Mammary epithelial cell (primary cell): ENCODE results near the gene SEC61B.

Experiments
- CTCF ChIP-seq, 2 donors: IDR thresholded peaks in 1 of 2; conservative IDR thresholded peaks in 1 of 2; 2 replicates each; pipeline ENCODE4 v1.5.1; 2011 to 2012; ENCODE audit warnings: inconsistent platforms in 2 of 2, low read length in 2 of 2, mild to moderate bottlenecking in 2 of 2, control low read depth in 1 of 2, low read depth in 1 of 2; ENCODE audit not compliant: insufficient read depth in 1 of 2; ENCODE audit errors: extremely low read depth in 1 of 2
- EZH2 ChIP-seq: IDR thresholded peaks from 2 replicates; pipeline ENCODE4 v1.6.1; 2012; ENCODE audit warnings: low read length, inconsistent platforms, borderline replicate concordance

DNA sequence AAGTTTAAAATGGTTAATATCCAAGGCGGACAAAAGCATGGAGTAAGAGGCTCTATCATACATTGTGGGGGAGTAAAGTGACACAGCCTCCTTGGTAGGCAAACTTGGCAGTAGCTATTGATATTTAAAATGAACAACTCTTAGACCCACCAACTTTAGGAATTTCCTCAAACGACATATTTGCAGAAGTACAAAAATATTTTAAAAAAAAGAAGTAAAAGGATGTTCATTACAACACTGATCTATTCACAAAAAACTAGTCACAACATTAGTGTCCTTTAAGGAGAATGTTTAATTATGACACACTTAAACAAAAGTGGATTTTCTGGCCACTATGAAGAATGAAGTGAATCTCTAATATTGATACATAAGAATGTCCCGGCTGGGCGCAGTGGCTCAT, 2.1 kb upstream of the SEC61B start:
- TF ChIP-seq CTCF (conservative IDR thresholded peaks at IDR 0.05 in 1 of 2, IDR thresholded peaks at IDR 0.05 in 1 of 2; ENCODE audit: extremely low read depth in 1 of 2, insufficient read depth in 1 of 2, low read depth in 1 of 2, low read length in 2 of 2) (no peak), EZH2 (no peak)
